Choroid plexus epithelial cell (primary cell): ENCODE data around the gene ADIPOR2.

Experiments used
- DNase-seq: peaks from one replicate; pipeline ENCODE4 v3.0.0-alpha.2; 2010; ENCODE audit warnings: low read depth
- H3K4me3 ChIP-seq: 2 replicates; pipeline ENCODE4 v1.5.1; 2011; ENCODE audit warnings: low read depth, mild to moderate bottlenecking, control low read depth, low read length, moderate library complexity
- TF ChIP-seq, protein P1 (sequence below): conservative IDR thresholded peaks from 2 replicates; pipeline ENCODE4 v1.5.1; 2011; ENCODE audit warnings: low read depth, mild to moderate bottlenecking, control low read depth, inconsistent platforms, low read length, moderate library complexity

ADIPOR2 gene

DNA sequence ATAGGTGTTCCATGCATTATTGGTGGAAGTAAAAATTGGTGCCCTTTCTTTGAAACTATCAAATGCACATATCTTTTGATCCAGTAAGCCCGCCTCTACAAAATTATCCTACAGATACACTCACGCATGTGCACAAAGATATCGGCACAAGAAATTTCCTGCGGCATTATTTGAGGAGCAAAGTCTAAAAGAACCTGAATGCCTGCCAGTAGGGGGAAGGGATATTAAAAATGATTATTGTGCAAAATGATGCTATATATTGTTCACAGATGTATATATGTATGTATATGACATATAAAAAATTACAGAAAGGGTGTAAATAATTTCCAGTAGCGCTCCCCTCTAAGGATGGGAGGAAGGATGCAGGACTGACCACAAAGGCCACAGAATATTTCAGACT, 24.7 kb upstream of the ADIPOR2 start:
- TF ChIP-seq, protein P1, sequence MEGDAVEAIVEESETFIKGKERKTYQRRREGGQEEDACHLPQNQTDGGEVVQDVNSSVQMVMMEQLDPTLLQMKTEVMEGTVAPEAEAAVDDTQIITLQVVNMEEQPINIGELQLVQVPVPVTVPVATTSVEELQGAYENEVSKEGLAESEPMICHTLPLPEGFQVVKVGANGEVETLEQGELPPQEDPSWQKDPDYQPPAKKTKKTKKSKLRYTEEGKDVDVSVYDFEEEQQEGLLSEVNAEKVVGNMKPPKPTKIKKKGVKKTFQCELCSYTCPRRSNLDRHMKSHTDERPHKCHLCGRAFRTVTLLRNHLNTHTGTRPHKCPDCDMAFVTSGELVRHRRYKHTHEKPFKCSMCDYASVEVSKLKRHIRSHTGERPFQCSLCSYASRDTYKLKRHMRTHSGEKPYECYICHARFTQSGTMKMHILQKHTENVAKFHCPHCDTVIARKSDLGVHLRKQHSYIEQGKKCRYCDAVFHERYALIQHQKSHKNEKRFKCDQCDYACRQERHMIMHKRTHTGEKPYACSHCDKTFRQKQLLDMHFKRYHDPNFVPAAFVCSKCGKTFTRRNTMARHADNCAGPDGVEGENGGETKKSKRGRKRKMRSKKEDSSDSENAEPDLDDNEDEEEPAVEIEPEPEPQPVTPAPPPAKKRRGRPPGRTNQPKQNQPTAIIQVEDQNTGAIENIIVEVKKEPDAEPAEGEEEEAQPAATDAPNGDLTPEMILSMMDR, result no peak
- DNase-seq, result no peak
- no peak overlapping the region for H3K4me3 ChIP-seq

DNA sequence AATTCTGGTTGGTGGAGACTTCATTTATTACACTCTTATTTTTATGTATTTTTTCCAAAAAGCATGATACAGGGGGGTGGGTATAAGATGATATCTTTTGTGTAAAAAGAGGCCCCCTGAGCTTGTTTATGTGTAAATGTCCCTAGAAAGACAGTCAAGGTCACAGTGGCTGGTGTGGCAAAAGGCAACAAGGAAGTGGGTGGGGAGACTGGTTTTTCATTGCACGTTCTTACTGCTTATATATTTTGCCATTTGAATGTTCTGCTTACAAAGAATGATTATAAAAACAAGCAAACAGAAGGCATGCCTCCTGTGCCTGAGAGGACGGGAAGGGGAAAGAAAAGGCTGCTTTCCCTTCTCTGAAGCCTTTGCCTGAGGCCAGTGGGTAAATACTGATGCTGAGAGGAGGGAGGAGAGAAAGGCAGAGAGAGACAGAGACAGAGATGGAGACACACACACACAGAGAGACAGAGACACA, 24.1 kb upstream of the ADIPOR2 start:
- H3K4me3 ChIP-seq, result no peak overlapping the region
- TF ChIP-seq, protein P1, result no peak

DNA sequence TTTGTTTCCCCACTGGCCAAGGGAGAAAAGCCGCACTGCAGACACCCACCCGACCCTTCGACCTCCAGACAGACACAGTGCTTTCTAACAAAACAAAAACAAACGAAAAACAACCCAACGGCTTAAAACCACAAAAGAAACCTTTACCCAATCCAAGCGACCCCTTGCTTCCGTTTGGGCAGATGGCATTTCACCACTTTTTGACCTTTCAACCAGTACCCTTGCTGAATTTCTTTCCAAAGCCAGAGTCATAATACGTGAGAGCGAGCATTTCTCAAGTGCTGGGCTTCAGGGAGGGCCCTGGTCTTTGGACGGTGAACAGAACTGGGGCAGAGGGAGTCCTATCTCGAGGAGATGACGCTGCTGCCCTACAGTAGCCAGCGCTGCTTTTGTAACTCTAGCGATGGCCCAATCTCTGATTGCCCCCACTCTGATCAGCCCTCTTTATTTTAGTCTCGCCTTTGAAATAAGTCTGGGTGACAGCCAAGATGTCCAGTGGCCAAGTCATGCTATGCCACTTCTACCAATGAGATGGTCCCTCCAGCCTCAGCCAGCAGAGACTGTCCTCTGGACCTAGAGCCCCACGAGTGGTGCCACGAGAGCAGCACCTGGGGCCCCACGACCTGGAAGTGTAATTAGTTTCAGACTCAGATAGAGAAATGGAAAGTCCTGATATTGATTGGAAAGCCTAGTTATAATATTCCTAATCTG, 21.9 kb upstream of the ADIPOR2 start:
- H3K4me3 ChIP-seq, result no peak overlapping the region
- TF ChIP-seq, protein P1, result no peak
- peak; percentile 79 for DNase-seq

More for the DNA sequence above, 24.1 kb upstream of the ADIPOR2 start:
- DNase-seq, result no peak

DNA sequence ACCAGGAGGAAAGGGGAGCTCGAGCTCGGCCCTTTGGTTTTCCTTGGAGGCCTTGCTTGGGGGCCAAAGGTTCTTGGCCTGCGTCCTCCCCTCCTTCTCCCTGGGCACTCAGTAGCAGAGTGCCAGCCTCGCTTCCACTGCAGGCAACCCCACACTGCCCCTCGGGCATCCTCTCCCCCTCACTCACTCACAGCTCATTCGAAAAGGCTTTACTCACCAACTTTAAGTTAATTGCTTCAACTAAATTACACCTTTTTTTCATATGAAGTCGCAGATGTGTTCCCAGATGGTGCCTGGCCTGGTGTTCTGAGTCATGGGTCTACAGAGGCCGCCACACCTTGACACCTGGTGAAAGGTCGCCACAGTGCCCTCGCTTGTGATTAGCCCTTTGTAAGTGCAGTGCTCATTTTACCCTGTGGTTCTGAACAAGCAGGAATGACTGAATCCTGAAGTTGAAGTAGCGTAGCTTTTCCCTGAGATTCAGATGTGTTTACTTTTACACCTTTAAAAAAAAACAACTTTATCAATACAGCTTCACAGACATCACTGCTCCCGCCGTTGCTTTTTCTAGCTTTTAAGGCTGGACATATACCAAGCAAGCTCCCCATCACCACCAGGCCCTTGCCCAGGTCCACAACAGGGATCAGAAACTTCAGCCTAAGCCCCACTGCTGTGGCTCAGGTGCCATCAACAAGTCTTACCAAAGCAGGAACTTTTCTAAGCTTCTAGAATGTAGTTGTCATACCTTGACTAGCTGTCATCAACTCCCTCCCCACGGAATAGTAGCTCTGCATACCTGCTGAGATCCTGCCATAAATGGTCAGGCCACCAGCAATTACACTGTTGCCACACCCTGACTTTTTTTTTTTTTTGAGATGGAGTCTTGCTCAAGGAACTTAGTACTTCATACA, 20.3 kb upstream of the ADIPOR2 start:
- no peak for DNase-seq
- TF ChIP-seq, protein P1, result no peak

DNA sequence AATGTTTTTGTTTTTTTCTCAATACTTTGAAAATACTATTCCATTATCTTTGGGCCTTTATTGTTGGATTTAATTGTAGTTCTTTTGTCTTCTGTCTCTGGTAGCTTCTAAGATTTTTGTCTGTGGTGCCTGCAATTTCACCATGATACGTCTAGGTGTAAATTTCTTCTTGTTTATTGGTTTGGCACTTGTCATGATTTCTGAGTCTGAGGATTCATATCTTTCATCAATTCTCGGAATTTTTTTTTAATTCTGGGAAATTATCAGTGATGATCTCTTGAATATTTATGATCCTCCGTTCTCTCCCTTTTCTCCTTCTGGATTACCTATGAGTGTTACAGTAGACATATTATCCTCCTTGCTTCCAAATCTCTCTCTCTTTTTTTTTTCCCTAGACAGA, 14.8 kb upstream of the ADIPOR2 start:
- no peak overlapping the region for H3K4me3 ChIP-seq
- TF ChIP-seq, protein P1, result no peak
- DNase-seq, result no peak

More for the DNA sequence above, 20.3 kb upstream of the ADIPOR2 start:
- H3K4me3 ChIP-seq, result no peak overlapping the region

DNA sequence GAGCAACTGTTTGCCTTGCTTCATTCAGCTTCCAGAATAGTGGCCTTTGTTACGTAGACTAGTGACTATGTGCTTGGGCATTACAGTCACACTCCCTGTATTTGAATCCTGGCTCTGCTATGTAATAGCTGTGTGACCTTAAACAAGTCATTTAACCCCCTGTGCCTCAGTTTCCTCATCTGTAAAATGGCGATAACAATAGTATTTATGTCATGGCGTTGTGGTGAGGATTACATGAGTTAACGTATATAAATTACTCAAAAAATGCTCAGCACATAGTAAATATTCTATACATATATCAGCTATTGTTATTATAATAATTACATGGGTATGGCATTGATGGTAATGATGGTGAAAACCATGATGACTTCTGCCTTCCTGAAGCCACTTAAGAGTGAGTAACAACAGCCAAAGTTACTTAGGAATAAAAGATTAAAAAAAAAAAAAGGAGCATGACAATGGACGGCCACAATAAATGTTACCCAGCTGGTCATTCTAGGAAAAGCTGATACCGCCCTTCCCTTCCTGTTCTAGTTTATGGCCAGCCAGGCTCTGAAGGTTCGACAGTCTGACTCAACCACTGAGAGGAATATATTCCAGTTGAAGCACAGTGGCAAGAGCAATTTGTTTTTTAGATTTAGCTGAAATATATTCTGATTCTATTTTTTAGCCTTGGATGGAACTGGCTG, 9.9 kb upstream of the ADIPOR2 start:
- no peak overlapping the region for H3K4me3 ChIP-seq
- no peak for DNase-seq
- TF ChIP-seq, protein P1, result no peak
